GM19099 (cell line): ENCODE data around the gene USPL1.

Experiments used
- POLR2A ChIP-seq: IDR thresholded peaks from 3 replicates; pipeline ENCODE4 v1.6.1; 2011; ENCODE audit warnings: low read depth; ENCODE audit not compliant: insufficient read length; ENCODE audit errors: extremely low read depth

USPL1 gene

GRCh38 chr13:30645629-30646028 lies 27.9 kb downstream of the USPL1 start:
- TF ChIP-seq POLR2A, result no peak

- no peak for TF ChIP-seq POLR2A
Observed at GRCh38 chr13:30647420-30647819, 29.7 kb downstream of the USPL1 start.

GRCh38 chr13:30647824-30648521 lies 30.3 kb downstream of the USPL1 start:
- no peak for TF ChIP-seq POLR2A

- TF ChIP-seq POLR2A, result no peak
Observed at GRCh38 chr13:30648522-30649012, 30.8 kb downstream of the USPL1 start.

GRCh38 chr13:30652746-30653386 lies 35.1 kb downstream of the USPL1 start:
- TF ChIP-seq POLR2A, result no peak

GRCh38 chr13:30654430-30654829 lies 36.7 kb downstream of the USPL1 start:
- TF ChIP-seq POLR2A, result no peak

GRCh38 chr13:30656178-30656577 lies 38.5 kb downstream of the USPL1 start:
- no peak for TF ChIP-seq POLR2A

- no peak for TF ChIP-seq POLR2A
Observed at GRCh38 chr13:30659980-30660379, 42.3 kb downstream of the USPL1 start.

GRCh38 chr13:30660796-30661195 lies 43.1 kb downstream of the USPL1 start:
- TF ChIP-seq POLR2A, result no peak

- TF ChIP-seq POLR2A, result no peak
Observed at GRCh38 chr13:30664689-30665275, 47.1 kb downstream of the USPL1 start.

- no peak for TF ChIP-seq POLR2A
Observed at GRCh38 chr13:30665638-30666037, 47.9 kb downstream of the USPL1 start.

- TF ChIP-seq POLR2A, result no peak
Observed at GRCh38 chr13:30666113-30666512, 48.4 kb downstream of the USPL1 start.

- TF ChIP-seq POLR2A, result no peak
Observed at GRCh38 chr13:30667014-30667413, 49.3 kb downstream of the USPL1 start.

GRCh38 chr13:30668312-30668711 lies 50.6 kb downstream of the USPL1 start:
- TF ChIP-seq POLR2A, result no peak

GRCh38 chr13:30671271-30671815 lies 53.6 kb downstream of the USPL1 start:
- no peak for TF ChIP-seq POLR2A
